NCI-H524 (cell line): Measurements from ENCODE around the gene RTEL1.
A peak's percentile ranks its signal among the peaks of the same experiment; 100 is the strongest.
"Not testable (repeated sequence)": the region's sequence is repeated elsewhere in the genome, so short reads cannot be mapped to it uniquely, and the experiment has no call there.

ENCODE experiments used
- DNase-seq, 2 experiments: peaks; one replicate each; lab custom pipeline; 2025; lab: John Stamatoyannopoulos, UW

Gene RTEL1

DNA sequence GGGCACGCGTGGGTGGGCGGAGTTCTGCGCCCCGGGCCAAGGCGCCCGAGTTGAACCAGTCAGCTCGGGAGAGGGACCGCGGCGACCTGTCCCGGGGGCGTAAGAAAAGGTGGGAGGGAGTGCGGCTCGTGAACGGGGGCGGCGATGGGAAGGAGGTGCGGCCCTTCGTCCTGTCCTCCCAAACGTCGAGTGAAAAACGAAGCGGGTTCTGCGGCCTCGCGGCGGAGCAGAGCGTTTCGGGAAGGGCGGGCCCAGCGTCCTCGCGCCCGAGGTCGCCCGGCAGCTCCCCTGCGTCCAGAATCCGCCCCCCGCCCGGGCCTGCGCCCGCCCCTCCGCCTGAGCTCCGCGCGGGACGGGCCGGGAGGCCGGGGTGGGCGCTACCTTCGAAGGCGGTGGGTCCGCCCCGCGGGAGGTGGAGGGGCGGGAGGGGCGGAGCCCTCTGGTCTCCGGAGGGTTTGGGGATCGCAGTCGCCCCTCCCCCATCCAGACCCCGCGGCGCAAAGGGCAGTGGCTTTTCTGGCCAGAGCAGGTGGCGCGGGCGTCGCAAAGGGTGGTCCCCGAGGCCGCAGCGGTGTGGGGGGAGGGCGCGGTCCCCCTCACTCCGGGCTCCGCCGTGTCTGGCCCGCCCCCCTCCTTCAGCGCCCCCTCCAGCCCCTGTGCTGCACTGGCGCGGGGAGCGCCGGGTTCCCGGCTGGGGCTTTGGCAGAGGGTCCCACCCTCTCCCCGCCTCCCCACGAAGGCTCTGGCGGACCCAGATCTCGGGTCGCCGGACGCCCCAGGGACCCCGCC, 5.7 kb upstream of the RTEL1 start:
- DNase-seq = peak in 1 of 2 experiments; percentile 48

DNA sequence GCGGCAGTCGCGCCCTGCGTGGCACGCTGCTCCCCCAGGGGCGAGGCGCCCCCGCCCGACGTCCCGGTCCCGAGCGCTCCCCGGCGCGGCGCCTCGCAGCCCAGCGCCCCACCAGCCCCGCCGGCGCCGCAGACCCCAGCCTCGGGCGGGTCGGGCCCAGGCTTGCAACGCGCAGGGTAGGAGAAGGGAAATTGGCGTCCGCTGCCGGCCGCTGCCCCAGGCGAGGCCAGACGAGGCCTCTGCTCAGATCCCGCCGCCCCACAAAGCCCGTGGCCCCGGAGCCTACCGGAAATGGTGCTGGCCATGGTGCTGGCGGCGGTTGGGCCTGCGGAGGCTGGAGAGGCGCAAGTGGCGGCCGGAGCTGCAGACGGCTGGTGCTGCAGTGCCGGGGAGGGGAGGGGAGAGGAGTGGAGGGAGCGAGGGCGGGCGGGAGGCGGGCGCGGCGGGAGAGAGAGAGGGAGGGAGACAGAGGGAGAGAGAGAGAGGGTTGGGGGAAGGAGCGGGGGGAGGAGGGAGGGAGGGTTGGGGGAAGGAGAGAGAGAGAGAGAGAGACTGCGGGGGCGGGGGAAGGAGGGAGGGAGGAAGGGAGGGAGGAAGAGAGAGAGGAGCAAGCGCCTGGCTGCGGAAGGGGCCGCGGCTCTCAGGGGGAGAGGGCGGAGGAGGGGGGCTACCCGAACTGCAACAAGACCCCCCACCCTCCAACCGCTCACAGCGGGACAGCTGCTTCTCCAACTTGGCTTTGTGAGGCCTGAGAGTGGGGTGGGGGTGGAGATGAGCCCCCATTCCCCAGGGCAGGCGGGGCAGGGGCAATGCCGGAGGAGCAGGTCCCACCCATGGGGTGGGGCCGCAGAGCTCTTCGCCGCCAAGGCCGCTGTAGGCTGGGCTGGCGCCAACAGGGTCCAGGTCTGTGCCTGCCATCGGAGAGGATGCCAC, 4.8 kb upstream of the RTEL1 start, which contains the start of gene STMN3:
STMN3 (minus strand) TSS at position 384 of the 933 bp plus-strand sequence; CDS start at position 305, 79 bp downstream.
- DNase-seq = peak; percentile 86 to 87

DNA sequence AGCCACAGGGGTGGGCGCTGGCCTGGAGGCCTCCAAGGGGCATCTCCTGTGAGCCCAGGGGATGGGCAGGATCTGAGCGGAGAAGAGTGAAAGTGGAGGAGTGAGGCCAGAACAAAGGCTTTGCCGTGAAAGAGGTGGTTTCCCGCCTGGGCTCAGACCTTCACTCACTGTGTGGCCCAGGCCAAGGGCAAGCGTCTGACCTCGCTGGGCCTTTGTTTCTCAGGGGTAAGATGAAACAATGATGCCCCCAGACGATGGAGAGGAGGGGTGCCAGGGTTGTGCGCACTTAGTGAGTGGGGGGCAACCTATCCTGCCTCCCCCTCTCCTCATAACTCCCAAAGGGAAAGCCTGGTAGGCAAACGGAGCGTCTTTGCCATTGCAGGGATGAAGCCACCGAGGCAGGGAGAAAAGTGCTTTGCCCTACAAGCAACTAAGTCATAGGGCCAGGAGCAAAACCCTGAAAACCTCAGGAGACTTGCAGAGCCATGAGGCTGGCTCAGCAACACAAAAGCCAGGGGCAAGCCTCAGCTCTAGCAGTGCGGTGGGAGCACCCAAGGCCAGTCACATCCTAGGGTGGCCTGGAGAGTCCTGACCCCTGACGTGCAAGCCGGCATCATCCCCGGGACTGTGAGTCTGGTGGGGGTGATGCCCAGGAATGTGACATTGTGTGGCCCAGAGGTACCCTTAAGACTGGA, 4.0 kb upstream of the RTEL1 start:
- DNase-seq = no peak

DNA sequence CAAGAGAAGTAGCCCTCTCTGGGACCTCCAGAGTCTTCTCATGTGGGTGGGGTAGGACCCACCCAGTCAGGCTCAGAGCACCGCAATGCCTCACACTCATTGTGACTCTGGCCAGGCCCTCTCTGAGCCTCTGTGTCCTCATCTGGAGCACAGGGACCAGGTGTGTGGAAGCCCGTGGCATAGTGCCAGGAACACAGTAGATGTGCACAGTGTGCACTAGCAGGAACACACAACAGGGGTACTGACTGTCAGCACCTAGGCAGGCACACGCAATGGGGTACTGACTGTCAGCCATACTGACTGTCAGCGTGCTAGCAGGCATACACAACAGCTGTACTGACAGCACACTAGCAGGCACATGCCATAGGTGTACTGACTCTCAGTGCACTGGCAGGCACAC, 2.9 kb upstream of the RTEL1 start:
- no peak for DNase-seq

DNA sequence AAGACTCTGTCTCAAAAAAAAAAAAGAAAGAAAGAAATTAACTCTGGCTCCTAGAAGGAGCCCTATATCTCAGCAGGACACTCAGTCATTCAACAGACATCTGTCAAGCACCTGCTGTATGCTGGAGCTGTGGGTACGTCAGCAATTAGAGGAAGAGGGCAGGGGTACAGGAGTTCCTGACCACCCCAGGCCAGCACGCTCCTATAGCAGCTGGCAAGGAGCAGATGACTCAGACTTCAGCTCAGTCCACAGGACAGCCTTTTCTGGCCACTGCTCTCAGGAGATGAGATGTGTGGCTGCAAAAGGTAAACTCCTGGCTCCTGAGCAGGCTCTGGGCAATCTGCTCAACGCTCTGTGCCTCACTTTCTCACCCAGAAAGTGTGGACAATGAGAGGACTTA, 1.7 kb upstream of the RTEL1 start:
- no peak for DNase-seq

DNA sequence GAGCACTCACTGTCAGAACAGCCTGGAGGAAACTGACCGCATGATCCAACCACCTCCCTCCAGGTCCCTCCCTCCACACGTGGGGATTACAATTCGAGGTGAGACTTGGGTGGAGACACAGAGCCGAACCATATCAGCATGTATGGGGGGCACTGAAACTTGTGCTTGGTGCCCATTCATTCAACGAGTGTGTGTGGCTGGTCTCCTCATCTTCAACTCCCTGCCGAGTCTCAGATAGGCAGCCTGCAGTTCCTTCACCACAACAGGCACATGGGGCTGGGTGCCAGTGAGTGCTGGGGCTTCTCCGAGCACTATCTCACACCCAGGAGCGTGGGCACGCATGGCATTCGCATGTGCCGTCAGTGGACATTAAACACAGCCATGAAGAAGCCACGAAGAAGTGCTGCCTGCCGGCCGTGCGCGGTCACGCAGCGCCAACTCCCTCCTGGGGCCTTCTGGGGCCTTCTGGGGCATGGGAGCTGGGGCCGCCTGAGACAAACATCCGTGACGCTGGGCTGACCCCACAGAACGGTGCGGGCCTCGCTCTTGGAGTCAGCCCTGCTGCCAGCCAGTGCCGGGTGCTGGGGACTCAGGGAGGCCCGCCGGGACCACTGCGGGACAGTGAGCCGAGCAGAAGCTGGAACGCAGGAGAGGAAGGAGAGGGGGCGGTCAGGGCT, 714 bp upstream of the RTEL1 start:
- DNase-seq = no peak

DNA sequence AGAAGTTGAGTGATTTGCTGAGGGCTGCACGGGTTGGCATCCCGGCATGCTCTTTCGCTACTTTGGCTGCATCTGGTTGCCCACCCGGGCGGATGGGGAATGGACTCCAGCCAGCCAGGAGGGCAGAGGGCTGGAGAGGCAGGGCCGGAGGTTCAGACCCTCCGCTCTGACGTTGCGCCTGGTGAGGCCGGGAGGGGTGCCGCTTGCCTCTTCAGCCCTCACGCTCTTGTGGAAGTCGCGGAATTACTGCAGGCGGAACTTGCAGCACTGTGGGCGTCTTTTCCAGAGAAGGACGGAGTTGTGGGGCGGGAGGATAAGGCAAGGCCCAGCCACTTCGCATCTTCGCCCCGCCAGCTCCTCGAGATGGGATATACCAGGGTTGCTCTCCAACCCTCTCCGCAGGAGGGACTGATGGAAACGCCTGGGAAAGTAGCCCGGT, 656 bp downstream of the RTEL1 start:
- no peak for DNase-seq

DNA sequence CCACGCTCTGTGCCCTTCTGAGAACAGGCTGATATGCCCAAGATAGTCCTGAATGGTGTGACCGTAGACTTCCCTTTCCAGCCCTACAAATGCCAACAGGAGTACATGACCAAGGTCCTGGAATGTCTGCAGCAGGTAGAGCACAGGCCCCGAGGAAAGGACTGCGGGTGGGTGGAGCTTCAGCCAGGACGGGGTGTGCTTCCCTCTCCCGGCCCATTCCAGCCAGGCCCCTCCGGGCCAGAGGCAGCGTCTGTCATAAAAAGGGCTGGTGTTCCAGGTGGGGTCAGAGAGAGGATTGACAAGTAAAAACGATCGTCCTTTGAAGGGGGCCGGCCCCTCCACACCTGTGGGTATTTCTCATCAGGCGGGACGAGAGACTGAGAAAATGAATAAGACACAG, 1.3 kb downstream of the RTEL1 start:
- DNase-seq = no peak

DNA sequence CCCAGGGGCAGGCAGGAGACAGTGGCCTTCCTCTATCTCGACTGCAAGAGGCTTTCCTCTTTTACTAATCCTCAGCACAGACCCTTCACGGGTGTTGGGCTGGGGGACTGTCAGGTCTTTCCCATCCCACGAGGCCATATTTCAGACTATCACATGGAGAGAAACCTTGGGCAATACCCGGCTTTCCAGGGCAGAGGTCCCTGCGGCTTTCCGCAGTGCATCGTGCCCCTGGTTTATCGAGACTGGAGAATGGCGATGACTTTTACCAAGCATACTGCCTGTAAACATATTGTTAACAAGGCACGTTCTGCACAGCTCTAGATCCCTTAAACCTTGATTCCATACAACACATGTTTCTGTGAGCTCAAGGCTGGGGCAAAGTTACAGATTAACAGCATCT, 2.1 kb downstream of the RTEL1 start:
- DNase-seq = not testable (repeated sequence)

DNA sequence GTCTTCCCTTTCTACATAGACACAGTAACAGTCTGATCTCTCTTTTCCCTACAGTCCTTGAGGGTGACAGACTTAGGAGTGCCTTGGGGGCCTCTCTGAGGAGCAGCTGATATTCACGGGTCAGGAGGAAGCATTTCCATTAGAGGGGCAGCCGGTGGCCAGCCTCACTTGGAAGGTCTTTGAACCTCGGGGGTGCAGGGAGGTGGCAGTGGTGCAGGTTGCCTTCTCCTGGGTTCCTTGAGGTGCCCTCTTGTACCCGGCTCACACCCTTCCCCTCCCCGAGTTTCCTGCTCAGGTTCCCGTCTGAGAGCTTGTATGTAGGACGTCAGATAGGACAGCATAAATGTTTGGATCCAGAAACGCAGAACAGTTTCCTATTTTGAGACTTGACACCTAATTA, 2.5 kb downstream of the RTEL1 start:
- DNase-seq = no peak

DNA sequence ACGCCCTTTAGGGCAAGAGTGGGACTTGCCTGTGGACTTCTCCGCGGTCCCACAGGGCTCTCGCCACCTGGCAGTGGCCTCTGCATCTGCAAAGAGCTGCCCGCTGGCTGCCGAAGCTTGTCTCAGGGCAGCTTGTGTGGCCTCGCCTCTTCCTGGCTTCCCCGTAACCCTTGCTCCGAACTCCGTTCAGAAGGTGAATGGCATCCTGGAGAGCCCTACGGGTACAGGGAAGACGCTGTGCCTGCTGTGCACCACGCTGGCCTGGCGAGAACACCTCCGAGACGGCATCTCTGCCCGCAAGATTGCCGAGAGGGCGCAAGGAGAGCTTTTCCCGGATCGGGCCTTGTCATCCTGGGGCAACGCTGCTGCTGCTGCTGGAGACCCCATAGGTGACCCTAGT, 3.0 kb downstream of the RTEL1 start:
- no peak for DNase-seq

DNA sequence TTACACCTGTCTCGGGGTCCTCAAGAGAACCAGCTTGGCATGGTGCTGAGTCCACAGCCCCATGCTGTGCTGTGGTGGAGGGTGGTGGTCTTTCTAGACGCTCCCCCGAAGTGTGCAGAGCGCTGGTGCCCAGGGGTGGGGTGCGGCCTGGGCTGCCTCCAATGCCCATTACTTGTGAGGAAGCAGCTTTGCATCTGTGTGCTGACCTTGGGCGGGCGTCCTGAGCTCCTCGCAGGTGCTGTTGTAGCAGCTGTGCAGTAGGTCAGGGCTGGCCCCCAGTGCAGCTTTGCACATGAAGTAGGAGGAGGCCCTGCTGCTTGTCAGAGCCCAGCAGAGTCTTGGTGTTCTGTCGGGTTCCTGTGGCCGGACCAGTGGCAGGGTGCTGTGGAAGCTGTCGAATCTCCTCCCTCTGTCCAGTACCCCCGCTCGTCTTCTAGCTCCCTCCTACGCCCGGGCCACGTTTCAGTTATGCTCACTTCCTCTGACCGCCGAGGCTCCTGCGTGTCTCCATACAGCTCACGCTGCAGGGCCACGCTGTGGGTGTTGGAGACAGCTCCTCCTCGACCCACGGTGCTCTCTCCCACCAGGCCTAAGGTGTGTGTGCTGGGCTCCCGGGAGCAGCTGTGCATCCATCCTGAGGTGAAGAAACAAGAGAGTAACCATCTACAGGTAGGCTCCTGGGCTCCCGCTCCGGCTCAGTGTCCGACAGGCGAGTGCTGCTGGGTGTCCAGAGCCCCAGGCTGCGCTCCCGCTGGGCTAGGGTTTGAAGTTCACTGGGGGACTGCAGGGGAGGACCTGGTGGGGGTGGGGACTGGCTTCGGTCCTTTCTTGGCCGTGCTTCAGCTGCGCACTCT, 4.1 kb downstream of the RTEL1 start:
- no peak for DNase-seq

DNA sequence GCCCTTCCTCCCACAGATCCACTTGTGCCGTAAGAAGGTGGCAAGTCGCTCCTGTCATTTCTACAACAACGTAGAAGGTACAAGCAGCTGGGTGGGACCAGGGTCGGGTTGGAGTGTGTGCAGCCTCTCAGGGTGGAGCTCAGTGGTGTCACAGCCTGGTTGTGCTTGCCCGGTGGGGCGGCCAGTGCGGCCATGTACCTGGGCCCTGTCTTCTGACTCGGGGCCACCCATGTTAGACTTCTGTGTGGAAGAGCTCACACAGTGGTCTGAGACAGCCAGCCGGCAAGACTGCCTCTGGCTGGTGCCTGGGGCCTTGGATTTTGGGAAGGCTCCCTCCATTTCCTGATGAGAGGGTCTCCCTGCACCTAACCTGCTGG, 4.7 kb downstream of the RTEL1 start:
- DNase-seq = no peak

DNA sequence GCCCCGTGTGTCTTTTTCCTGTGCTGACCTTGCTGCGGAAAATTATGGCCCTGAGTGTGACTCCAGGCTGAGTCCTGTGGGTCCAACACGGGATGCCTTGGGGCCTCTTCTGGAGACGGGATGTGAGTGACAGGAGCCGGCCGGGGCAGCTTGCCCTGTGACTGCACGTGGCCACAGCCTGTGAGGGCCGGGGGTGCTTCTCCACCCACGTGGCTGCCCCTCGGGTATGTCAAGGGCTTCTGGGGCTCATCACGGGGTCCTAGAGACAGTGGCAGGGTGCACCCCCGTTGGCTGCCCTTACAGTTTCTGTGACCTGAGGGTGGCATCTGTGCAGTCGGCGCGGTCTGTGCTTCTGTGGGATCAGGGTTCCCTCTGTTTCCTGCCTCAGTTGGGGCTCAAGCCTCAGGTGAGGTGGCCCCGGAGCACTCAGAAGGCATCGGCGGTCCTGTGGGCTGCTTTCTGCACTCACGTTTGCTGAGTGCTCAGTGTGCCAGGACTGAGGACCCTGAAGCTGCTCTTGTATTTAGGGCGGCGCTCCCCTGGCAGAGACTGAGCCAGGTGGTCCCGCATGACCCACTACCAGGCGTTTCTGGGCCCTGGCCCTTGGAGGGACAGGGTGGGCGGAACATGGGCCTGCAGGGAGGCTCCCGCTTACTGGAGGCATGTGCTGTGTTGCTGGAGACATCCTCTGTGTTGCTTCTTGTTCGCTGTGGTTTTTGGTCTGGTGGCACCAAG, 5.4 kb downstream of the RTEL1 start:
- DNase-seq = no peak

DNA sequence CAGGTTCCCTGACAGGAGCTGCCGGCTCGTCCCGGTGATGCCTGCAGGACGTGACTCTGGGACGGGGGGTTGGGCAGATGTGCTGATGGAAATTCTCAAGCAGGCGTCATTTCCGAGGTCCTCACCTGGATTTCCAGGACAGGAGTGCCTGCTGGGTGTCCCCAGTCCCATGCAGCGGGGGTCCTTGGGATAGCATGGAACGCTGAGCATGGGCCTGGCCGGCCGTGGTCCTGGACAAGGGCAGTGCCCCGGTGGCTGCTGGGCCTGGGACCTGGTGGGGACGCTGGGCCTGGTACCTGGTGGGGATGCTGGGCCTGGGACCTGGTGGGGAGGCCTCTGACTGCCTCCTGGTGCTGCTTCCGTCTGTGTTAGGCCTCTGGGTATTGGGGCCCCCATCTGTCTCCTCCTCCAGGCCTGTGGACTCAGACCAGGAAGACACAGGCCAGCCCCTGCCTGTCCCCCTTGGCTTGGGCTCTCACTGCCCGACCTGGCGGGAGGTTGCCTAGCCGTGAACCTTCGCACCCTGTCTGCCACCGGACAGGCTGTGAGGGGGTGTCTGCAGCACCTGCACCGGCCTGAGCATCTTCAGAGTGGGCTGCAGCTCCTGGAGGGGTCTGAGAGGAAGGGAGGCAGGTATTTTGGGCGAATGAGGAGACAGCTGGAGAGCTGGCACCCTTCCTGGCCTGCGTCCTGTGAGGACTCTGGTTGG, 6.2 kb downstream of the RTEL1 start:
- no peak for DNase-seq

DNA sequence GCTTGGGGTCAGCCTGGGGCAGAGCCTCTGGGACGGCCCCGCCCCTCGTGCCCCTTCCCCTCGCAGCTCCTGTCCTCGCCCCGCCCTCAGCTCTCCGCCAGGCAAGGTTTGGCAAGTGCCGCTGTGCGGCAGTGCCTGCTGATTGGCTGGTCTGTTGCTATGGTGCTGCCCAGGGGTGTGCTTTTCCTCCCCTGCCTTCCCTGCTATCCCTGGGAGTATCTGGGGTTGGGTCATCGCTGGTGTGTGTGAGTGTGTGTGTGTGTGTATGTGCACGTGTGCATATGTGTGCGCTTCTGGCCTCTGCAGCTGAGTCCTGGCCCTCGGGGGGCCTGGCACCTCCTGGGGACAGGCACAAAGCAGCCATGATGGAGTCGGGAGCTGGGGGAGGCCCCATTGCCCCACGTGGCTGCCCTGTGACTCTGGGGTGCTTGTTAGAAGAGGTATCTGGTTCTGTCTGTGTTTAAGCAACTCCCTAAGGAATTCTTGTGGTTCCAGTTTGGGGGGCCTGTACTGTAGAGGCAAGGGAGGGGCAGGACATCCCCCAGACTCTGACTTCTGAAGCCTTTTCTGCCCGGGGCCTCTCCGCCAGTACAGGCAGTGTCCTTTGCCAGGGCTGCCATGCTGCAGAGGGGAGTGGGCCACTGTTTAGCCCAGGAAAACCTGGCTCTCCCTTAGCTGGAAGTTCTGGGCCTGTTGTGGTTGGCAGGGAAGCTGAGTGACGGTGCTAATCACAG, 6.9 kb downstream of the RTEL1 start:
- DNase-seq = no peak

DNA sequence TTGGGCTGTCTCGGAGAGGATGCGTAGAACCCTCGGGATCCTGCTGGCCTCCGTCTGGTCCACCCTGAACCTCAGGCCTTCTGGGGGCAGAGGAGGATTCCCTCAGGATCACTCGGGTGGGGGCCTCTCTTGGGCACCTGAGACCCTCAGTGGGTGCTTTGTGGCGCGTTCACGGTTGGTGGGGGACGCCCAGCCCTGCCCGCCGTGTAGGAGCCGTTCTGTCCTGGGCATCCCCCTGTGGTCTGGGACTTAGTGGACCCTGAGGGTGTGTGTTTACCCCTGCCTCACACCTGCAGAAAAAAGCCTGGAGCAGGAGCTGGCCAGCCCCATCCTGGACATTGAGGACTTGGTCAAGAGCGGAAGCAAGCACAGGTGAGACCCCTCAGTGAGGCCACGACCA, 7.6 kb downstream of the RTEL1 start:
- DNase-seq = no peak

DNA sequence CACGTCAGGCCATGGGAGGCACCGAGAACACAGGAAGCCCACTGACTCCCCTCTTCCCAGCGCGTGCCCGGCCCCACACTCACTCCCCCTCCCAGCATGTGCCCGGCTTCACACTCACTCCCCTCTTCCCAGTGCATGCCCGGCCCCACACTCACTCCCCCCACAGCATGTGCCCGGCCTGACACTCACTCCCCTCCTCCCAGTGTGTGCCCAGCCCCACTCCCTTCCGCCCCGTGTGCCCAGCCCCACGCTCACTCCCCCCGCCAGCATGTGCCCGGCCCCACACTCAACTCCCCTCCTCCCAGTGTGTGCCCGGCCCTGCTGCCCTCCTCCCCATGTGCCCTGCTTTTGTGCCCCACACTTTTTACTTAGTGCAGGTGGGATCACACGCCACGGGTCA, 9.7 kb downstream of the RTEL1 start:
- no peak for DNase-seq

DNA sequence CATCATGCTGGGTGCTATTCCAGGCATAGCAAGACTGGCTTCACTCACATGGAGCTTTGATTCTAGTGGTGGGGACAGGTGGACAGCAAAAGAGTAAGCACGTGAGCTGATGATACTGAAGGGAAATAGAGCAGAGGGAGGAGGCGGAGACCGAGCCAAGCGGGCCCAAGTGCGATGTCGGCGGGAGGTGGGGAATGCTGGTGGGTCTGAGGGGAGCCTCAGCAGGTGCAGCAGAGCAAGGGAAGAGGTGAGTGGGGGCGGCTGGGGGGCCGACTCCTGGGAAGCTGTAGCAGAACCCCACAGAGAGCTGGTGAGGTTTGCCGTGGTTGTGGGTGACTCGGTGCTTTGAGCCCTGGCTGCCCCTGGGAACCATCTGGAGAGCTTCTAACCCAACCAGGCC, 10.2 kb downstream of the RTEL1 start:
- DNase-seq = no peak
